Skeletal muscle tissue (tissue), 4 donors: ENCODE results near the gene SLC12A7. TPM values are rescaled to one million over a fixed set of nuclear protein-coding genes. Genes with fewer than 3 reads are reported as not detected.
"Not testable (repeated sequence)": the region's sequence is repeated elsewhere in the genome, so short reads cannot be mapped to it uniquely, and the experiment has no call there.

Experiments used
- H3K27ac ChIP-seq: one replicate; pipeline ENCODE4 v1.7.0; 2013; ENCODE audit warnings: mild to moderate bottlenecking, low read depth, low read length, inconsistent platforms
- H3K27me3 ChIP-seq, 3 donors: one replicate each; pipeline ENCODE4 v1.7.0; 2013; ENCODE audit warnings: low read length in 3 of 3; ENCODE audit not compliant: control insufficient read depth in 3 of 3, insufficient read depth in 3 of 3
- H3K36me3 ChIP-seq, 3 donors: one replicate each; pipeline ENCODE4 v1.7.0; 2013; ENCODE audit warnings: low read length in 3 of 3; ENCODE audit not compliant: control insufficient read depth in 3 of 3, insufficient read depth in 3 of 3
- H3K4me1 ChIP-seq, 3 donors: one replicate each; pipeline ENCODE4 v1.7.0; 2013; ENCODE audit warnings: low read length in 3 of 3, mild to moderate bottlenecking in 3 of 3; ENCODE audit not compliant: control insufficient read depth in 3 of 3, insufficient read depth in 3 of 3
- H3K4me3 ChIP-seq, 3 donors: one replicate each; pipeline ENCODE4 v1.7.0; 2013; ENCODE audit warnings: low read length in 3 of 3
- H3K9ac ChIP-seq, 3 donors: one replicate each; pipeline ENCODE4 v1.7.0; 2013; ENCODE audit warnings: low read length in 3 of 3, mild to moderate bottlenecking in 3 of 3, moderate library complexity in 2 of 3, low read depth in 1 of 3
- H3K9me3 ChIP-seq, 3 donors: one replicate each; pipeline ENCODE4 v1.7.0; 2013; ENCODE audit warnings: low read length in 3 of 3; ENCODE audit not compliant: control insufficient read depth in 3 of 3
- total RNA-seq: library from RNA; depleted of rRNA; stranded (reverse); fragments of >200 nt; gene quantifications from one replicate; pipeline ENCODE4 v1.2.3, GENCODE V29; 2014
- donor health status: Osteomylitis.

The SLC12A7 gene
- total RNA-seq, 1 donor from 2014 or later: 5.7 TPM

DNA sequence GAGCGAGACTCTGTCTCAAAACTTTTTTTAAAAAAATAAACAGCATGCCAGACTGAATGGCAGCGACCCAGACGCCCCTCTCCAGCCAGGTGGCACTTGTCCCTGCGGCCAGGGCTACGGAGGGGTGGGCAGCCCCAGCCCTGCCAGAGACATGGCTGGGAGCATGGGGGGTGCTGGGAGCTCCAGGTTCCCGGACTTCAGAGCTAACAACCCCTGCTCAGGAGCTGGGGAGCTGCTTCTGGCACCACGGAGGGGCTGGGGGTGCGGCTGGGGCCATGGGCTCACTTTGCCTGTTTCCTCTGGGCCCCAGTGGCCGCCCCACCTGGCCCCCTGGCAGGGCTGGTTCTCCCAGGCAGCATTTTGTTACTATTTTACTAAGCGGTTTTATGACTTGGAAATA is 49.9 kb downstream of the SLC12A7 start:
- no peak overlapping the region for H3K27ac ChIP-seq
- H3K27me3 ChIP-seq: no peaks in the 10 kb centered on the region
- H3K4me3 ChIP-seq: no peak overlapping the region
- no peaks in the 10 kb centered on the region for H3K4me1 ChIP-seq
- H3K9ac ChIP-seq: no peak overlapping the region
- no peaks in the 10 kb centered on the region for H3K9me3 ChIP-seq
- peaks cover 4 to 24% (median 14%) of the 10 kb centered on the region in 3 donors for H3K36me3 ChIP-seq

DNA sequence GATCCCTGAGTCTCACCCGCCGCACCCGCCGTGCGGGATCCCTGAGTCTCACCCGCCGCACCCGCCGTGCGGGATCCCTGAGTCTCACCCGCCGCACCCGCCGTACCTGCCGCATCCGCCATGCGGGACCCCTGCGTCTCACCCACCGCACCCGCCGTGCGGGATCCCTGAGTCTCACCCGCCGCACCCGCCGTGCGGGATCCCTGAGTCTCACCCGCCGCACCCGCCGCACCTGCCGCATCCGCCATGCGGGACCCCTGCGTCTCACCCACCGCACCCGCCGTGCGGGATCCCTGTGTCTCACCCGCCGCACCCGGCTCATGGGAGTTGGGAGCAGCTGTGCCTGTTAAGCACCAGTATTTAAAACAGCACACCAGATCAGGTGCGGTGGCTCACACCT is 50.6 kb downstream of the SLC12A7 start:
- H3K36me3 ChIP-seq: peaks cover 4 to 28% (median 14%) of the 10 kb centered on the region in 3 donors
- not testable (repeated sequence) for H3K9ac ChIP-seq, H3K9me3 ChIP-seq, H3K4me1 ChIP-seq, H3K4me3 ChIP-seq, H3K27me3 ChIP-seq, H3K27ac ChIP-seq

DNA sequence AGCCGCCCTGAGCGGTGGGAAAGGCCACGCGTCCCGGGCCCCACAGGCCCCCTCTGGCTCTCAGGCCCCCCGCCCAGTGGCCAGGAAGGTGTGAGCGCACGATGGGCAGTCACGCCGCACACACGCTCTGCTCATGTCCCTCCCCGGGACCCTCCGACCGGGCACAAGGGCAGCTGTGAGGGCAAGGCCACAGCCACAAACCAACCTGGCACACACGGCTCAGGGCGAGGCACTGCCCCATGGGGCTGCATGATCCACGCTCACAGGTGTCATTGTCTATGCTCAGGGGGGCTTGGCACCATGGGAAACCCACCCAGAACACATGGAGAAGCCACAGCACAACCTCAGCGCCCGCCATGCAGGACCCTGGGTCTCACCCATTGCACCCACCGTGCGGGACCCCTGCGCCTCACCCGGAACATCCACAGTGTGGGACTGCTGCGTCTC is 51.3 kb downstream of the SLC12A7 start:
- H3K36me3 ChIP-seq: peaks cover 4 to 32% (median 14%) of the 10 kb centered on the region in 3 donors

DNA sequence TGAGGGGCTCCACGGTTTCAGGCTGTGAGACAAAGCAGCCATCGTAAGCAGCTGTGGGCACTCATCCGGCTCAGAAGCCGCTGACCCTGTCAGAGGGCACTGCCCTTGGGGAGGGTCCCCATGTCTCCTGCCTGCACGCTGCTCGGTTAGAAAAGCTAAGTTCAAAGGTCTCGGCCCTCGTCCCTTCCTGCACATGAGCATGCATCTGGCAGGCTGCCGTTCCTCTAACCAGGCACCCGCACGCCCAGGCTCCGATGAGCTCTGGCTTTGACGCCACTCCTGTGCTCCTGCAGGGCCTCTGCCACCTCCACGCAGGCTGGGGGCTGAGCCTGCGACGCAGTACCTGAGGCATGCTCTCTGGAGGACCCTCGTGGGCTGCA is 52.0 kb downstream of the SLC12A7 start:
- no peak overlapping the region for H3K4me3 ChIP-seq
- peaks cover 9 to 31% (median 17%) of the 10 kb centered on the region in 3 donors for H3K36me3 ChIP-seq
- H3K9ac ChIP-seq: no peak overlapping the region
- H3K27ac ChIP-seq: no peak overlapping the region
- no peaks in the 10 kb centered on the region for H3K9me3 ChIP-seq
- H3K4me1 ChIP-seq: no peaks in the 10 kb centered on the region
- H3K27me3 ChIP-seq: no peaks in the 10 kb centered on the region

More for the DNA sequence above, 51.3 kb downstream of the SLC12A7 start:
- Histone ChIP-seq H3K27me3 (no peaks in the 10 kb centered on the region), H3K9ac (no peak overlapping the region), H3K4me3 (no peak overlapping the region), H3K4me1 (no peaks in the 10 kb centered on the region), H3K9me3 (no peaks in the 10 kb centered on the region), H3K27ac (no peak overlapping the region)

DNA sequence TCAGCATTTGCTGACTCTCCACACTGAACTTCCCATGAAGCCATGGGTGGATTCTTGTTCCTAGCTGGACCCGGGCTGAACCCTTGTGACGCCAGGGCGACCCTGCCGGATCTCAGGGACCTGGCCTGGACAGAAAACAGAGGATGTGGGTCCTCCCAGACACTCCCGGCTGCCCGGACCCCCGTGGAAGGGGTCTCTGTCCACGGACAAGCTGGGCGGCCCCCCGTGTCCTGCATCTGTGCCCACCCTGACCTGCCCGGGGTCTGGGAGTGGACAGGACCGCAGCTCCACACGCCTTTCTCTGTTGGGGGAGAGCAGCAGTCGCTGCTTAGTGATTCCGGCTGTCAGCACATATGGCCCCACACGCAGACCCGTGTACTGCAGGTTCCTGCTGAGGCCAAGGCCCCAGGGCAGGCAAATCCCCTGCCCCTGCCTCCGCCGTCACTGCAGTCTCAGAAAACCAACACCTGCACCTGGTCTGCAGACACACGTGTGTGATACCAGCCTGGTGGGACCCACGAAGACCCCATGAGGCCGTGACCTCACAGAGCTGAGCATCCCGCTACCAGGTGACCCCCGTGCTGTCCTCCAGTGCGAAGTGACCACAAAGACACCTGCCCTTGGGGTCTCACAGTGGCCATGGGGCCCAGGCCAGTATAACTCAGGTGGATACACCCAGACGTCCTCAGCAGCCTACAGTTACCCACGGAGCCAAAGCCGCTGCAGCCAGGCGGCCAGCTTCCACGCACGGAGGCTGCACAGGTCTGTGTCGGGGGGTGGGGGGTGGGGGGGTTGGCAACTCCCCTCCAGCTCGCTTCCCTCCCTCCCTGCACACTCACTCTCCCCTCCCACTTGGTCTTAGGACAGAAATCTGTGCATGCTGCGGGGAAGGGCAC is 52.6 kb downstream of the SLC12A7 start:
- peaks cover 9 to 31% (median 21%) of the 10 kb centered on the region in 3 donors for H3K36me3 ChIP-seq
- no peak overlapping the region for H3K9ac ChIP-seq
- no peak overlapping the region for H3K27ac ChIP-seq
- no peak overlapping the region for H3K4me3 ChIP-seq
- no peaks in the 10 kb centered on the region for H3K9me3 ChIP-seq
- H3K4me1 ChIP-seq: no peaks in the 10 kb centered on the region
- no peaks in the 10 kb centered on the region for H3K27me3 ChIP-seq

DNA sequence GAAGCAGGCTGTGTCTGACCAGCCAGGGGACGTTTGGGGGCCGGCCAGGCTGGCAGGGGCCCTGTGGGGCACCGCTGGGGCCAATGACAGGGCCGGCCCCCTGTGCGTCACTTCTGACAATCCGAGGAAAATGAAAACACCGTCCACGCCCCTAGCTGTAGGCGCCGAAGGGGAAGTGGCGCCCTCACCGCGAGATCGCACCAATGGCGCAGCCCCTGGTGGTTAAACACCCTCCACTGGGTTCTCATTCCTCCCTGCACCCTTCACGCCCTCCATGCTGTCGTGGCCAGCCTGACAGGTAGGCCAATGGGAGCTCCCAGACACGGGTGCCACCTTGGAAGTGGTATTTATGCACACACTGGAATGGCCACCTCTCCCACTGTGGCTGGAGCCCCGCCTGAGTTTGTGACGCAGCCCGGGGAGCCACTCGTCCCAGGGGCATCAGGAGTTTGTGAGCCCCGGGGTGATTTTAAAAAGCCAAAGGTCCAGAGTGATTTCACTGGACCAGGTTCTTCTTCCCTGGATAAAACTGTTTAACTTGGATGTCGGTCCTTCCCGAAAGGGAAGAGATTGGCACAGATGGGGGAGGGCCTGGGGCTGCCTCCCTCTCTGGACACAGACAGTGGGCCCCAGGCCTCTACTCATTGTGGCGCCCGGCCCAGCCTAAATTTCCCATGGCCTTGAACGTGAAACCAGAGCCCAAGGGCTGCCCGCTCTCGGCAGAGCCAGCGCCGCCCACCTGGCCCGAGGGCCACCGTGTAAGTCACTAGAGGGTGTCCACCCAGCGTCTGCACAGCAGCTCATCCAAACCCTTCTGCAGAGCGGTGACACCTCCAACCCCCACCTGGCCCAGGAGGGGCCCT is 53.5 kb downstream of the SLC12A7 start:
- no peaks in the 10 kb centered on the region for H3K27me3 ChIP-seq
- peaks cover 9 to 27% (median 21%) of the 10 kb centered on the region in 3 donors for H3K36me3 ChIP-seq
- no peak overlapping the region for H3K4me3 ChIP-seq
- H3K4me1 ChIP-seq: peaks cover 0 to 7% (median 0%) of the 10 kb centered on the region in 3 donors
- H3K9ac ChIP-seq: no peak overlapping the region
- no peaks in the 10 kb centered on the region for H3K9me3 ChIP-seq
- no peak overlapping the region for H3K27ac ChIP-seq

DNA sequence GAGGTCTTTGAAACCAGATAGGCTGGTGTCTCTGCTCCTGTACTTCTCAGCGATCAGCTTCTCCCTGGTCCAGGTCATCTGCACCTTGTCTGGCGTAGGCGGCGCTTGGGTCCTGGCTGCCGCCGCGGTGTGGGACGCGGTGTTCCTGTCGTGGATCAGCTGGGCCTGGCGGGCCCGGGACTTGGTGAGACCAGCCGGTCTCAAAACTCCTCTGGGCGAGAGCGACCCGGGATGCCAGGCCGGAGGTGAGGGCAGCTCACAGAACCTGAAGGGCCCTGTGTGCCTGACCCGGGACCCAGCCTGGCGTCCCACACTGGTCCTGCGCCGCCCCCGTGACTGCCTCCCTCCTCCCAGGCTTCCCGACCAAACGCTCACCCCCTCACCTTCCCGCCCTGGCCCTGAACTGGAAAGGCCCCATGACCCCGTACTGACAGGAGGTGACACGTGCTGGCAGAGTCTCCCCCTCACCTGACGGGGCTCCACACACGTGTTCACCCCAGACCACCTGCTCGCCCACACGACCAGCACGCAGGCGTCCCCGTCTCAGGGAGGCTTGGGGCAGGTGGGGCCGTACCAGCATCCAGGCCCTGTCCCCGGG is 54.3 kb downstream of the SLC12A7 start:
- peaks cover 14 to 22% (median 18%) of the 10 kb centered on the region in 3 donors for H3K36me3 ChIP-seq
- peaks cover 0 to 6% (median 4%) of the 10 kb centered on the region in 3 donors for H3K27me3 ChIP-seq
- H3K9ac ChIP-seq: no peak overlapping the region

DNA sequence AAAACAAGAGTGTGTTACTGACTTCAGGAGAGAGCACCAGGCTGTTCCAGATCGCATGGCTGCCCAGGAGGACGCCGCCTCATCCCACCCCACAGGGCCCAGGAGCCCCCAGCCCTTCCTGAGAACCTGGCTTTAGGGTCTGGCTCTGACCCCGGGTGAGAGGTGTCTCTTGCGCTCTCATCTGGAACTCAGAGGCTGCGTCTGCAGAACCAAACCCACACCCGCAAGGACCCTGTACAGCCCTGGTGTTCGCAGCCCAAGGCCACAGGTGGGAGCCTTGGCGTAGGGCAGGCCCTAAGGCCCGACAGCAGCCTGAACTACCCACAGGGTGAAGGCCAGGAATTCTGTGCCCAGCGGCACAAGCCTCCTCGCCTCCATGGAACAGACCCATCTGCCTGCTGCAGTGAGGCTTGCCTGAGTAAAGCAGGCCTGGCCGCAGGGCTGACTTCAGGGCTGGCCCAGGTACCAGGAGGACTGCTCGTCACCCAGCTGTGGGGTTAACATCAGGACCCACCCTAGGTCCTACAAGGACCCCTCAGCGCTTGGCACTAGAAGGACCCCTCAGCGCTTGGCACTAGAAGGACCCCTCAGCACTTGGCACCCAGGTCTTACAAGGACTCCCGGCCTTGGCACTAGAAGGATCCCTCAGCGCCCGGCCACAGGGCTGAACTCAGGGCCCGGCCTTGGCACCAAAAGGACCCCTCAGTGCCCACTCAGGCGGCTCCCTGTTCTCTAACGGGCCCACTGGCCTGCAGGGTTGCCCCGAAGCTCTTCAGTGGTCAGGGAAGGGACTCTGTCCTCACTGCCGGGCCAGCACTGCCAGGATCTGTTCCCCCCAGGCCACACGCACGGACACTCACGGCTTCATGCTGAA is 55.0 kb downstream of the SLC12A7 start:
- Histone ChIP-seq H3K9ac (no peak overlapping the region), H3K9me3 (no peaks in the 10 kb centered on the region), H3K4me1 (peaks cover 0 to 11% (median 0%) of the 10 kb centered on the region in 3 donors), H3K27me3 (peaks cover 0 to 8% (median 6%) of the 10 kb centered on the region in 3 donors), H3K27ac (no peak overlapping the region), H3K36me3 (peaks cover 16 to 24% (median 18%) of the 10 kb centered on the region in 3 donors), H3K4me3 (no peak overlapping the region)

More for the DNA sequence above, 54.3 kb downstream of the SLC12A7 start:
- H3K4me1 ChIP-seq: peaks cover 0 to 11% (median 0%) of the 10 kb centered on the region in 3 donors
- H3K4me3 ChIP-seq: no peak overlapping the region
- no peaks in the 10 kb centered on the region for H3K9me3 ChIP-seq
- no peak overlapping the region for H3K27ac ChIP-seq
